HepG2 (cell line): ENCODE measurements around the gene CDC14A. TPM values are rescaled to one million over a fixed set of nuclear protein-coding genes. Genes with fewer than 3 reads are reported as not detected.

ENCODE experiments used
- ADNP ChIP-seq: sonication (generic); formaldehyde crosslinking; IDR thresholded peaks from 2 replicates; pipeline ENCODE4 v1.4.0; 2020; ENCODE audit warnings: missing genetic modification reagents
- ELF3 ChIP-seq: IDR thresholded peaks from 2 replicates; pipeline ENCODE4 v1.6.1; 2016; ENCODE audit warnings: missing genetic modification reagents, missing compliant biosample characterization
- FOXA3 ChIP-seq: IDR thresholded peaks from 2 replicates; pipeline ENCODE4 v1.6.1; 2016; ENCODE audit warnings: missing genetic modification reagents, missing compliant biosample characterization
- FOXM1 ChIP-seq: sonication (generic); formaldehyde crosslinking; IDR thresholded peaks from 2 replicates; pipeline ENCODE4 v1.5.0; 2020; ENCODE audit warnings: missing genetic modification reagents
- HMGA1 ChIP-seq: sonication (generic); formaldehyde crosslinking; conservative IDR thresholded peaks from 2 replicates; pipeline ENCODE4 v1.4.0; 2020; ENCODE audit warnings: missing genetic modification reagents
- HNF1B ChIP-seq: sonication (generic); formaldehyde crosslinking; IDR thresholded peaks from 2 replicates; pipeline ENCODE4 v1.5.1; 2020; ENCODE audit warnings: mild to moderate bottlenecking, moderate library complexity, missing genetic modification reagents
- PHF20 ChIP-seq: sonication (generic); formaldehyde crosslinking; IDR thresholded peaks from 2 replicates; pipeline ENCODE4 v1.5.0; 2020; ENCODE audit warnings: mild to moderate bottlenecking, missing genetic modification reagents
- SIX1 ChIP-seq: sonication (generic); formaldehyde crosslinking; IDR thresholded peaks from 2 replicates; pipeline ENCODE4 v1.4.0; 2020; ENCODE audit warnings: missing genetic modification reagents, borderline replicate concordance
- SPEN ChIP-seq: sonication (generic); formaldehyde crosslinking; IDR thresholded peaks from 2 replicates; pipeline ENCODE4 v1.5.1; 2020; ENCODE audit warnings: low read depth, mild to moderate bottlenecking, missing genetic modification reagents
- THAP9 ChIP-seq: sonication (generic); formaldehyde crosslinking; IDR thresholded peaks from 2 replicates; pipeline ENCODE4; 2020; ENCODE audit warnings: missing genetic modification reagents, mild to moderate bottlenecking, borderline replicate concordance
- ZBTB21 ChIP-seq: sonication (generic); formaldehyde crosslinking; IDR thresholded peaks from 2 replicates; pipeline ENCODE4 v1.4.0; 2020; ENCODE audit warnings: missing genetic modification reagents
- ZBTB4 ChIP-seq: sonication (generic); formaldehyde crosslinking; IDR thresholded peaks from 2 replicates; pipeline ENCODE4 v1.4.0; 2020; ENCODE audit warnings: missing genetic modification reagents, mild to moderate bottlenecking, borderline replicate concordance
- ZNF83 ChIP-seq: sonication (generic); formaldehyde crosslinking; IDR thresholded peaks from 2 replicates; pipeline ENCODE4 v1.4.0; 2020; ENCODE audit warnings: missing genetic modification reagents, mild to moderate bottlenecking, borderline replicate concordance
- polyA plus RNA-seq, 8 experiments: library from polyadenylated mRNA; depleted of rRNA in 3 of 8; stranded (reverse) in 7 of 8; unstranded in 1 of 8; fragments of >200 nt; fragmentation: Illumina TruSeq in 4 of 8; extraction: Trizol in 4 of 8; gene quantifications; 2 replicates each; pipeline versions ENCODE4 v1.2.1 to v1.2.3, GENCODE V29; 2011 to 2016; ENCODE audit warnings: low read depth in 4 of 8, missing spikeins in 1 of 8, mixed read lengths in 1 of 8; ENCODE audit not compliant: insufficient read depth in 1 of 8
- total RNA-seq, 5 experiments: library from RNA; depleted of rRNA; stranded (reverse); fragments of >200 nt; fragmentation: Illumina TruSeq; extraction: Trizol; gene quantifications; 2 replicates each; pipeline ENCODE4 v1.2.3, GENCODE V29; 2016; ENCODE audit warnings: low read depth in 1 of 5
- TF ChIP-seq, protein P1 (sequence below): sonication (generic); formaldehyde crosslinking; IDR thresholded peaks from 2 replicates; pipeline ENCODE4 v1.4.0; 2020; ENCODE audit warnings: missing genetic modification reagents, borderline replicate concordance
- TF ChIP-seq, protein P2 (sequence below): sonication (generic); formaldehyde crosslinking; IDR thresholded peaks from 2 replicates; pipeline ENCODE4 v1.5.0; 2020; ENCODE audit warnings: missing genetic modification reagents

The CDC14A gene
- total and polyA plus RNA-seq, 2 of the 13 experiments (the other 11 are each of a cell fraction or from before 2014, with no cell fraction given) = 2.8 to 4.9 TPM

- TF ChIP-seq ADNP = no peak
- no peak for TF ChIP-seq HMGA1 (CRISPR knock-in tag)
- TF ChIP-seq ZNF83 (CRISPR knock-in tag) = no peak
- 0 out of 2 replicates have a peak, but pooled peaks have one; percentile 45 for TF ChIP-seq HNF1B (CRISPR knock-in tag)
- 0 out of 2 replicates have a peak, but pooled peaks have one; percentile 25 for TF ChIP-seq PHF20 (CRISPR knock-in tag)
- TF ChIP-seq, protein P1, sequence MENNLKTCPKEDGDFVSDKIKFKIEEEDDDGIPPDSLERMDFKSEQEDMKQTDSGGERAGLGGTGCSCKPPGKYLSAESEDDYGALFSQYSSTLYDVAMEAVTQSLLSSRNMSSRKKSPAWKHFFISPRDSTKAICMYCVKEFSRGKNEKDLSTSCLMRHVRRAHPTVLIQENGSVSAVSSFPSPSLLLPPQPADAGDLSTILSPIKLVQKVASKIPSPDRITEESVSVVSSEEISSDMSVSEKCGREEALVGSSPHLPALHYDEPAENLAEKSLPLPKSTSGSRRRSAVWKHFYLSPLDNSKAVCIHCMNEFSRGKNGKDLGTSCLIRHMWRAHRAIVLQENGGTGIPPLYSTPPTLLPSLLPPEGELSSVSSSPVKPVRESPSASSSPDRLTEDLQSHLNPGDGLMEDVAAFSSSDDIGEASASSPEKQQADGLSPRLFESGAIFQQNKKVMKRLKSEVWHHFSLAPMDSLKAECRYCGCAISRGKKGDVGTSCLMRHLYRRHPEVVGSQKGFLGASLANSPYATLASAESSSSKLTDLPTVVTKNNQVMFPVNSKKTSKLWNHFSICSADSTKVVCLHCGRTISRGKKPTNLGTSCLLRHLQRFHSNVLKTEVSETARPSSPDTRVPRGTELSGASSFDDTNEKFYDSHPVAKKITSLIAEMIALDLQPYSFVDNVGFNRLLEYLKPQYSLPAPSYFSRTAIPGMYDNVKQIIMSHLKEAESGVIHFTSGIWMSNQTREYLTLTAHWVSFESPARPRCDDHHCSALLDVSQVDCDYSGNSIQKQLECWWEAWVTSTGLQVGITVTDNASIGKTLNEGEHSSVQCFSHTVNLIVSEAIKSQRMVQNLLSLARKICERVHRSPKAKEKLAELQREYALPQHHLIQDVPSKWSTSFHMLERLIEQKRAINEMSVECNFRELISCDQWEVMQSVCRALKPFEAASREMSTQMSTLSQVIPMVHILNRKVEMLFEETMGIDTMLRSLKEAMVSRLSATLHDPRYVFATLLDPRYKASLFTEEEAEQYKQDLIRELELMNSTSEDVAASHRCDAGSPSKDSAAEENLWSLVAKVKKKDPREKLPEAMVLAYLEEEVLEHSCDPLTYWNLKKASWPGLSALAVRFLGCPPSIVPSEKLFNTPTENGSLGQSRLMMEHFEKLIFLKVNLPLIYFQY (CRISPR knock-in tag) = peak; percentile 38; the same call in 1 of the 2 replicates
- TF ChIP-seq, protein P2, sequence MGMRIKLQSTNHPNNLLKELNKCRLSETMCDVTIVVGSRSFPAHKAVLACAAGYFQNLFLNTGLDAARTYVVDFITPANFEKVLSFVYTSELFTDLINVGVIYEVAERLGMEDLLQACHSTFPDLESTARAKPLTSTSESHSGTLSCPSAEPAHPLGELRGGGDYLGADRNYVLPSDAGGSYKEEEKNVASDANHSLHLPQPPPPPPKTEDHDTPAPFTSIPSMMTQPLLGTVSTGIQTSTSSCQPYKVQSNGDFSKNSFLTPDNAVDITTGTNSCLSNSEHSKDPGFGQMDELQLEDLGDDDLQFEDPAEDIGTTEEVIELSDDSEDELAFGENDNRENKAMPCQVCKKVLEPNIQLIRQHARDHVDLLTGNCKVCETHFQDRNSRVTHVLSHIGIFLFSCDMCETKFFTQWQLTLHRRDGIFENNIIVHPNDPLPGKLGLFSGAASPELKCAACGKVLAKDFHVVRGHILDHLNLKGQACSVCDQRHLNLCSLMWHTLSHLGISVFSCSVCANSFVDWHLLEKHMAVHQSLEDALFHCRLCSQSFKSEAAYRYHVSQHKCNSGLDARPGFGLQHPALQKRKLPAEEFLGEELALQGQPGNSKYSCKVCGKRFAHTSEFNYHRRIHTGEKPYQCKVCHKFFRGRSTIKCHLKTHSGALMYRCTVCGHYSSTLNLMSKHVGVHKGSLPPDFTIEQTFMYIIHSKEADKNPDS (CRISPR knock-in tag) = no peak
- 0 out of 2 replicates have a peak, but pooled peaks have one; percentile 6 for TF ChIP-seq FOXA3 (CRISPR knock-in tag)
- TF ChIP-seq THAP9 = no peak
- no peak for TF ChIP-seq SPEN (CRISPR knock-in tag)
- no peak for TF ChIP-seq SIX1 (CRISPR knock-in tag)
- no peak for TF ChIP-seq ZBTB21 (CRISPR knock-in tag)
- TF ChIP-seq ZBTB4 (CRISPR knock-in tag) = no peak
- no peak for TF ChIP-seq FOXM1 (CRISPR knock-in tag)
- TF ChIP-seq ELF3 (CRISPR knock-in tag) = no peak
Measured at GRCh38 chr1:100463791-100464424, 111.6 kb downstream of the CDC14A start (continued).
